Common myeloid progenitor, CD34-positive (primary cell): ENCODE results near the gene ALDH1A3.

Experiments
- CTCF ChIA-PET: fragments of 350-600 bp; sonication (Branson Sonifier 250); formaldehyde crosslinking; loops from one replicate; lab custom pipeline; 2021; ENCODE audit warnings: antibody characterized with exemption; lab: Charles Lee
- POLR2A ChIA-PET: fragments of 350-600 bp; sonication (Branson Sonifier 250); formaldehyde crosslinking; loops from one replicate; lab custom pipeline; 2021; ENCODE audit warnings: antibody characterized with exemption; lab: Charles Lee
- DNase-seq, 3 donors: peaks; one replicate each; pipeline versions ENCODE4 v3.0.0 to v3.0.0-alpha.2; 2013
- H3K27ac ChIP-seq, 2 experiments: 1 replicate in 1 of 2; 2 replicates in 1 of 2; pipeline ENCODE4 v1.7.0; 2013; ENCODE audit warnings: inconsistent platforms in 2 of 2, low read length in 2 of 2, mild to moderate bottlenecking in 2 of 2, low read depth in 1 of 2, moderate library complexity in 1 of 2; ENCODE audit not compliant: severe bottlenecking in 2 of 2, insufficient read depth in 1 of 2, poor library complexity in 1 of 2
- H3K27me3 ChIP-seq, 5 experiments: replicated peaks in 2 of 5; 1 replicate in 3 of 5; 2 replicates in 2 of 5; pipeline versions ENCODE4 v1.6.1 to v1.7.0; 2013; ENCODE audit warnings: low read length in 4 of 5, mild to moderate bottlenecking in 2 of 5, moderate library complexity in 2 of 5, inconsistent platforms in 1 of 5; ENCODE audit not compliant: insufficient read depth in 5 of 5, control insufficient read depth in 4 of 5
- H3K36me3 ChIP-seq, 4 experiments: 1 replicate in 2 of 4; 2 replicates in 2 of 4; pipeline versions ENCODE4 v1.6.1 to v1.7.0; 2013; ENCODE audit warnings: low read length in 3 of 4, control low read depth in 1 of 4, mild to moderate bottlenecking in 1 of 4; ENCODE audit not compliant: control insufficient read depth in 4 of 4, insufficient read depth in 4 of 4
- H3K4me1 ChIP-seq, 4 experiments: 1 replicate in 3 of 4; 2 replicates in 1 of 4; pipeline versions ENCODE4 v1.6.1 to v1.7.1; 2013; ENCODE audit warnings: low read length in 3 of 4, mild to moderate bottlenecking in 3 of 4, control low read depth in 1 of 4, inconsistent platforms in 1 of 4, moderate library complexity in 1 of 4; ENCODE audit not compliant: control insufficient read depth in 4 of 4, insufficient read depth in 4 of 4; ENCODE audit errors: control extremely low read depth in 1 of 4
- H3K4me3 ChIP-seq, 7 experiments: 1 replicate in 4 of 7; 2 replicates in 3 of 7; pipeline versions ENCODE4 v1.5.1 to v1.7.0; 2013; ENCODE audit warnings: mild to moderate bottlenecking in 7 of 7, low read length in 6 of 7, moderate library complexity in 6 of 7, inconsistent platforms in 2 of 7, low read depth in 2 of 7, control low read depth in 1 of 7; ENCODE audit not compliant: insufficient read depth in 4 of 7, control insufficient read depth in 1 of 7; ENCODE audit errors: extremely low read depth in 1 of 7
- H3K9me3 ChIP-seq, 5 experiments: 1 replicate in 4 of 5; 2 replicates in 1 of 5; pipeline versions ENCODE4 v1.6.1 to v1.7.1; 2013; ENCODE audit warnings: low read length in 4 of 5, mild to moderate bottlenecking in 2 of 5, inconsistent platforms in 1 of 5, low read depth in 1 of 5, moderate library complexity in 1 of 5; ENCODE audit not compliant: control insufficient read depth in 4 of 5, insufficient read depth in 2 of 5; ENCODE audit errors: control extremely low read depth in 1 of 5
- WGBS: methylation state at CpG from one replicate; pipeline ENCODE4 v1.1.5; 2013; ENCODE audit not compliant: insufficient coverage; 5-methylcytosine and 5-hydroxymethylcytosine counted together

The ALDH1A3 gene

DNA sequence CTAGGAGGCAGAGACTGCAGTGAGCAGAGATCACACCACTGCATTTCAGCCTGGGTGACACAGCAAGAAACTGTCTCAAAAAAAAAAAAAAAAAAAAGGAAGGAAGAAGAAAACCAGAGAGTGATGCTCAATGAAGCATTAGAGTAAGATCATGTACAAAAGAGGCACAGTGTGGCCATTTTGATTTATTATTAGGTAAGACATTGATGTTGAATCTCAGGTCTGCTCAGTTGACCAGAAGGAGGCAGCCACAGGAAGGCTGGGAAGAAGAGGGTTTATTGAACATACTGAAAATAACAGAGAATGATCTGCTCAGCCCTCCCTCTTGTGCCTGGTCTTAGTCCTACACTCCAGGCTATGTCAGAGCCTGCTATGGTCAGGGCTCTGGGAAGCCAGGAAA lies 55.1 kb downstream of the ALDH1A3 start:
- Histone ChIP-seq H3K27me3 (no peaks in the 10 kb centered on the region), H3K27ac (no peak overlapping the region), H3K36me3 (peaks cover 0 to 9% (median 6%) of the 10 kb centered on the region in 4 experiments), H3K4me1 (peaks cover 7 to 40% (median 18%) of the 10 kb centered on the region in 4 experiments), H3K9me3 (no peaks in the 10 kb centered on the region), H3K4me3 (no peak overlapping the region)
- POLR2A ChIA-PET = interaction anchor here (0.6 kb wide), 1 partner anchor 81 kb away, joined by 3 read pairs; no protein-coding TSS in a partner anchor
- DNase-seq = peak in 2 of 3 donors; percentile 63 to 74
- CTCF ChIA-PET = interaction anchor here (0.7 to 2.3 kb wide), 3 partner anchors 11 to 17 kb away, joined by 3 to 7 read pairs (median 4); no protein-coding TSS in a partner anchor

GRCh38 chr15:100937171-100937570 lies 57.5 kb downstream of the ALDH1A3 start:
- CTCF ChIA-PET = interaction anchor here (1.1 kb wide), 1 partner anchor 11 kb away, joined by 6 read pairs; no protein-coding TSS in a partner anchor
- peak in 2 of 3 donors; percentile 69 to 77 for DNase-seq
- H3K4me1 ChIP-seq = peaks cover 12 to 54% (median 28%) of the 10 kb centered on the region in 4 experiments
- no peak overlapping the region for H3K27ac ChIP-seq
- POLR2A ChIA-PET = no interaction called here
- H3K4me3 ChIP-seq = no peak overlapping the region
- no peaks in the 10 kb centered on the region for H3K9me3 ChIP-seq
- WGBS = 100% methylated on average over 1 of the region's 4 CpGs
- H3K27me3 ChIP-seq = no peaks in the 10 kb centered on the region
- H3K36me3 ChIP-seq = no peaks in the 10 kb centered on the region

DNA sequence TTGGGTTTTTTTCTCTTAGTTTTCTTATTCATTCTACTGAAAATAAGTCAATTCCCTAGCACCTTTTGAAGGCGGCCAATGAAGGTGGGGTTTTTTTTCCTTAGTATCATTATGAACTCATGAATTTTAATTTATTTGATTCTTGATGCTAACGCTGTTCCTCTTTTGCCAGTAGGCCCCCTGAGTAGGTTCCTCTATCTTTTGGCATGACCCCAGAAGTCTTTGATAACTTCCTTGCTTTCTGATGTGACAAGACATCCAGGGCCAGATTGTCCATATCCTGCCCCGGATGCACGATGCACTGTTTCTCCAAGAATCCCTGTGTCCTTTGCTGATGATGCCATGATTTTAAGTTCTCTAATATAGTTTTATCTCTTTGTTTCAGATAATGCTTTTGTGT lies 60.2 kb downstream of the ALDH1A3 start:
- ChIA-PET POLR2A (no interaction called here), CTCF (interaction anchor here (1.6 kb wide), 1 partner anchor 12 kb away, joined by 4 read pairs; no protein-coding TSS in a partner anchor)
- H3K4me3 ChIP-seq = no peak overlapping the region
- H3K27ac ChIP-seq = no peak overlapping the region
- no peaks in the 10 kb centered on the region for H3K36me3 ChIP-seq
- WGBS = 0% methylated on average over 1 of the region's 4 CpGs
- peaks cover 6 to 57% (median 17%) of the 10 kb centered on the region in 4 experiments for H3K4me1 ChIP-seq
- H3K27me3 ChIP-seq = no peaks in the 10 kb centered on the region
- DNase-seq = peak; percentile 40 to 85 (median 74)
- H3K9me3 ChIP-seq = no peaks in the 10 kb centered on the region

DNA sequence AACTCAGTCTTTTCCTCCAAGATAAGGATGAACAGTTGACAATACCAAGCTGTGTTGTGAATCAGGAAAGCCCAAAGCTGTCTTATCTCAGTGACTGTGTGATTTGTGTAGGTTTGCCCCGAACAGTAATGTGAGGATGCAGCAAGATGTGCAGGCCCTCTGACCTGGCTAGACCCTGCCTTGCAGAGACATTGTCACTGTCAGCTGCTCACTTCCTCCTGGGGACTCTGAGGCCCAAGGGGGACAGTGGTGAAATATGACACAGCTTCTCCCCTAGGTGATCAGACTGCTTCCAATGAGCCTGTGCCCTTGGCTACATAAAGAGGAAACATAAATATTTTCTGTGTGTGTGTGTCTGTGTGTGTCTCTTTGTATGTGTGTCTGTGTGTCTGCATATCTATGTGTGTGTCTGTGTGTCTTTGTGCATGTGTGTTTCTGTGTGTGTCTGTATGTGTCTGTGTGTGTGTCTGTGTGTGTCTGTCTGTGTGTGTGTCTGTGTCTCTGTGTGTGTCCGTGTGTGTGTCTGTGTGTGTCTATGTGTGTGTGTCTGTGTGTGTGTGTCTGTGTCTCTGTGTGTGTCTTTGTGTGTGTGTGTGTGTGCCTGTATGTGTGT lies 61.2 kb downstream of the ALDH1A3 start:
- Histone ChIP-seq H3K4me1 (peaks cover 6 to 50% (median 15%) of the 10 kb centered on the region in 4 experiments), H3K4me3 (peak overlapping the region in 1 of 7 experiments; percentile 7), H3K9me3 (no peaks in the 10 kb centered on the region), H3K27me3 (no peaks in the 10 kb centered on the region), H3K27ac (no peak overlapping the region), H3K36me3 (no peaks in the 10 kb centered on the region)
- POLR2A ChIA-PET = no interaction called here
- WGBS = 97% methylated on average over 2 of the region's 2 CpGs
- peak in 2 of 3 donors; percentile 85 to 90 for DNase-seq
- CTCF ChIA-PET = interaction anchor here (1.1 to 1.6 kb wide), 2 partner anchors 9 to 13 kb away, joined by 3 to 4 read pairs; no protein-coding TSS in a partner anchor

GRCh38 chr15:100941536-100941935 lies 61.9 kb downstream of the ALDH1A3 start:
- POLR2A ChIA-PET = no interaction called here
- Histone ChIP-seq H3K36me3 (peaks cover 0 to under 1% (median 0%) of the 10 kb centered on the region in 4 experiments), H3K9me3 (no peaks in the 10 kb centered on the region), H3K27ac (no peak overlapping the region), H3K4me1 (peaks cover 6 to 48% (median 15%) of the 10 kb centered on the region in 4 experiments), H3K4me3 (no peak overlapping the region), H3K27me3 (no peaks in the 10 kb centered on the region)
- DNase-seq = peak in 2 of 3 donors; percentile 33 to 39
- CTCF ChIA-PET = no interaction called here
- 97% methylated on average over 10 of the region's 10 CpGs for WGBS

DNA sequence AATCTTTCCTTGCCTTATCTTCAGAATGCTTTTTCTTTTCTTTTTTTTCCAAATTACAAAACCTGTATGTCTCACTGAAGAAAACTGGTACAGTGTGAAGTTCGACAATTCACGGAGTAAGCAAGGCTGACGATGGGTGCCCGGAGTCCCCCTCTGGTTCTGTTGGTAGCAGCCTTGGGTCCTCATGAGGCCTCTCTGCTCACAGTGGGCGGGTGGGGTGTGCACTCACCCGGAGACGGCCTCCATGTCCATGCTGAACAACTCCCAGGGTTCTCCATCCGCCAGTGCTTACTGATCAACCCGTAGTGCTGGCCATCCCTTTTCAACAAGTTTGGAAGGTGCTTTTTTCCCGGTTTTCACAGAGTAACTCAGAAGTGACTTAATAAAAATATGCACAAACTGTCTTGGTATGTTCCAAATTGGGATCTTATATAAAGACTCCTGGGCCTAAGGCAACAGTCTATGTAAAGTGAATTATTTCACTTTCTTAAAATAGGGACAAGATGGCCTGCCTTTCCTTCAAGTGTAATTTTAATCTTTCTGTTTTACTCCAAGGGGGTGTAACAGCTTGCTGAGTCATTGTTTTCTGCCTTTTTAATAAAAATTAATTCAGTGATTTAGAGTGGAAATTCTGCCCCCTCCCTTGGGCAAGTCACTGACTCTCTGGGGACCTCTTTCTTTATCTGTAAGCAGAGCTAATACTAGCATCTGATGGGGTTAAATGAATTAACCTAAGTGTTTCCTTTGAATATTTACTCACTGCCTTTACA lies 63.2 kb downstream of the ALDH1A3 start:
- Histone ChIP-seq H3K9me3 (no peaks in the 10 kb centered on the region), H3K4me3 (no peak overlapping the region), H3K27ac (no peak overlapping the region), H3K36me3 (peaks cover 0 to 2% (median 0%) of the 10 kb centered on the region in 4 experiments), H3K4me1 (peaks cover 6 to 44% (median 15%) of the 10 kb centered on the region in 4 experiments), H3K27me3 (no peaks in the 10 kb centered on the region)
- peak in 1 of 3 donors; percentile 45 for DNase-seq
- ChIA-PET POLR2A (interaction anchor here (0.6 kb wide), 1 partner anchor 67 kb away, joined by 3 read pairs; no protein-coding TSS in a partner anchor), CTCF (interaction anchor here (0.6 to 2.1 kb wide), 4 partner anchors 11 to 62 kb away, joined by 3 to 13 read pairs (median 4); partner anchors contain the start of gene LRRK1)
- 99% methylated on average over 10 of the region's 10 CpGs for WGBS
